Heart left ventricle (tissue), 13 donors: ENCODE measurements around the gene DND1.

Experiments used
- POLR2A ChIP-seq, 2 donors: fragments of 450-650 bp; IDR thresholded peaks; one replicate each; pipeline ENCODE4 v1.6.1; 2017; ENCODE audit warnings: antibody characterized with exemption in 2 of 2, mild to moderate bottlenecking in 2 of 2, moderate library complexity in 2 of 2
- TF ChIP-seq, protein P1 (sequence below), 12 donors: fragments of 200-600 bp; sonication (generic) in 4 of 12; IDR thresholded peaks; one replicate each; pipeline versions ENCODE4 v1.5.0 to v1.8.0; 2018 to 2022; ENCODE audit warnings: antibody characterized with exemption in 12 of 12, mild to moderate bottlenecking in 5 of 12
- donor health status: ischemic (EF 13 %, LVEDD 7.1; RV severe dilation, severe dysfunction).
- donor health status: DM: no; HTN: yes; CAD: no.
- donor health status: DM: no; HTN: no; CAD: no.
- donor health status: ischemic (EF 25% LVEDD 6.9; RV normal size, moderate dysfunction).
- donor health status: ischemic (EF 25% LVEDD 5.7; RV mildly dilated, moderate dysfunction).
- donor health status: ischemic (EF 35%, LVEDD 5.7; RV mildly dilated, moderate dysfunction).
- donor health status: nonischemic (EF 11% LVEDD 7.7; RV severe dilation, severe dysfunction).
- donor health status: DM: yes; HTN: yes; CAD: no.
- donor health status: PGD.
- donor health status: ischemic (EF 29% LVEDD 5.4; RV normal size, mild dysfunction).
- donor health status: nonischemic (EF 23%, LVEDD 6.1; RV moderate dilation, normal function).

DNA sequence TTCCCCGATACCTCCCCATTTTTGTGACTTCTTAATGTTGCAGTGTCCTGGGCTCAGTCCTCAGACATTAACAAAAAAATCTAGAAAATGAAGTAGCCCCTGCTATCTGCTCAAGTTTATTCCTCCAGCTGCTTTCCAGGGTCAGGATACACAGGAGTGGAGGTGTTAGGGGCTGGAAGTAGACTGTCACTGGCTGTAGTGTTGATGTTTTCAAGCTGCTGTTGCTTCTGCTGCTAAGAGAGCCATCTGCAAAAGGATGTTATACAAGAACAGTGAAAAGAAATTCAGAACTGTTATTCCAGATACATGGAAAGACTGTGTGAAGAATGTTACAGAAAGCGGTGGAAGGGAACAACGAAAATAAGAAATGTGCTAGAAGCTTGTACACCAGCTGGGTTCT is 51.1 kb downstream of the DND1 start:
- TF ChIP-seq, protein P1, sequence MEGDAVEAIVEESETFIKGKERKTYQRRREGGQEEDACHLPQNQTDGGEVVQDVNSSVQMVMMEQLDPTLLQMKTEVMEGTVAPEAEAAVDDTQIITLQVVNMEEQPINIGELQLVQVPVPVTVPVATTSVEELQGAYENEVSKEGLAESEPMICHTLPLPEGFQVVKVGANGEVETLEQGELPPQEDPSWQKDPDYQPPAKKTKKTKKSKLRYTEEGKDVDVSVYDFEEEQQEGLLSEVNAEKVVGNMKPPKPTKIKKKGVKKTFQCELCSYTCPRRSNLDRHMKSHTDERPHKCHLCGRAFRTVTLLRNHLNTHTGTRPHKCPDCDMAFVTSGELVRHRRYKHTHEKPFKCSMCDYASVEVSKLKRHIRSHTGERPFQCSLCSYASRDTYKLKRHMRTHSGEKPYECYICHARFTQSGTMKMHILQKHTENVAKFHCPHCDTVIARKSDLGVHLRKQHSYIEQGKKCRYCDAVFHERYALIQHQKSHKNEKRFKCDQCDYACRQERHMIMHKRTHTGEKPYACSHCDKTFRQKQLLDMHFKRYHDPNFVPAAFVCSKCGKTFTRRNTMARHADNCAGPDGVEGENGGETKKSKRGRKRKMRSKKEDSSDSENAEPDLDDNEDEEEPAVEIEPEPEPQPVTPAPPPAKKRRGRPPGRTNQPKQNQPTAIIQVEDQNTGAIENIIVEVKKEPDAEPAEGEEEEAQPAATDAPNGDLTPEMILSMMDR (IDR thresholded peaks at IDR 0.05), result no peak
- no peak for TF ChIP-seq POLR2A (IDR thresholded peaks at IDR 0.05)
